Tibial nerve (tissue), 4 donors: ENCODE results near the gene NEK3. TPM values are rescaled to one million over a fixed set of nuclear protein-coding genes. Genes with fewer than 3 reads are reported as not detected.

Experiments used
- DNase-seq, 2 donors: peaks; one replicate each; pipeline ENCODE4 v3.0.0-alpha.2; 2019; ENCODE audit warnings: low spot score in 2 of 2
- H3K27ac ChIP-seq, 4 donors: fragments of 200-600 bp; sonication (generic) in 3 of 4; one replicate each; pipeline ENCODE4 v1.5.1; 2017 to 2019; ENCODE audit warnings: mild to moderate bottlenecking in 1 of 4
- H3K27me3 ChIP-seq, 2 donors: fragments of 200-600 bp; sonication (generic) in 1 of 2; one replicate each; pipeline versions ENCODE4 v1.5.1 to v1.6.0; 2017 to 2019
- H3K36me3 ChIP-seq, 3 donors: fragments of 200-600 bp; sonication (generic); one replicate each; pipeline ENCODE4 v1.5.1; 2018 to 2019
- H3K4me1 ChIP-seq, 4 donors: fragments of 200-600 bp; sonication (generic) in 3 of 4; one replicate each; pipeline ENCODE4 v1.5.1; 2017 to 2019
- H3K4me3 ChIP-seq, 4 donors: fragments of 200-600 bp; sonication (generic) in 3 of 4; one replicate each; pipeline ENCODE4 v1.5.1; 2017 to 2019; ENCODE audit warnings: mild to moderate bottlenecking in 1 of 4, moderate library complexity in 1 of 4
- H3K9me3 ChIP-seq, 4 donors: fragments of 200-600 bp; sonication (generic) in 3 of 4; one replicate each; pipeline ENCODE4 v1.5.1; 2017 to 2019
- CTCF ChIP-seq, 5 experiments: fragments of 200-600 bp in 3 of 5; fragments of 450-650 bp in 2 of 5; sonication (generic) in 3 of 5; IDR thresholded peaks; one replicate each; pipeline ENCODE4 v1.5.1; 2016 to 2019; ENCODE audit warnings: antibody characterized with exemption in 5 of 5, mild to moderate bottlenecking in 3 of 5, moderate library complexity in 2 of 5
- EP300 ChIP-seq, 2 donors: sonication (generic); formaldehyde crosslinking; IDR thresholded peaks; one replicate each; pipeline ENCODE4 v1.6.1; 2017; ENCODE audit warnings: antibody characterized with exemption in 2 of 2, mild to moderate bottlenecking in 1 of 2
- POLR2A ChIP-seq, 2 donors: fragments of 450-650 bp; IDR thresholded peaks; one replicate each; pipeline ENCODE4 v1.6.1; 2017; ENCODE audit warnings: antibody characterized with exemption in 2 of 2, mild to moderate bottlenecking in 2 of 2, moderate library complexity in 2 of 2
- WGBS, 2 donors: methylation state at CpG; one replicate each; pipeline ENCODE4 v1.1.5; 2018; 5-methylcytosine and 5-hydroxymethylcytosine counted together
- total RNA-seq, 4 donors: library from RNA; depleted of rRNA; stranded (reverse); fragments of >200 nt; gene quantifications; one replicate each; pipeline ENCODE4 v1.1.0, GENCODE V29; 2016

NEK3 gene
- total RNA-seq, 4 donors from 2014 or later: 22.0 to 49.8 (median 36.7) TPM

- no peak for DNase-seq
- Histone ChIP-seq H3K27ac (no peak overlapping the region), H3K9me3 (no peaks in the 10 kb centered on the region), H3K36me3 (no peaks in the 10 kb centered on the region), H3K4me3 (no peak overlapping the region), H3K4me1 (no peaks in the 10 kb centered on the region), H3K27me3 (no peaks in the 10 kb centered on the region)
- WGBS, 2 donors: 83 to 86% methylated on average over 2 of the region's 2 CpGs
- no peak for TF ChIP-seq POLR2A (IDR thresholded peaks at IDR 0.05)
- no peak for TF ChIP-seq CTCF (IDR thresholded peaks at IDR 0.05)
- no peak for TF ChIP-seq EP300 (IDR thresholded peaks at IDR 0.05)
Measured at GRCh38 chr13:52118095-52118494, 41.3 kb downstream of the NEK3 start.

- no peak for DNase-seq
- H3K4me1 ChIP-seq: no peaks in the 10 kb centered on the region
- 30 to 52% methylated on average over 1 of the region's 1 CpG for WGBS, 2 donors
- H3K4me3 ChIP-seq: no peak overlapping the region
- no peaks in the 10 kb centered on the region for H3K9me3 ChIP-seq
- no peak overlapping the region for H3K27ac ChIP-seq
- no peak for TF ChIP-seq CTCF (IDR thresholded peaks at IDR 0.05)
- TF ChIP-seq POLR2A (IDR thresholded peaks at IDR 0.05): no peak
- TF ChIP-seq EP300 (IDR thresholded peaks at IDR 0.05): no peak
- H3K27me3 ChIP-seq: no peaks in the 10 kb centered on the region
- H3K36me3 ChIP-seq: no peaks in the 10 kb centered on the region
Measured at GRCh38 chr13:52112591-52112990, 46.8 kb downstream of the NEK3 start.

GRCh38 chr13:52109116-52109670 lies 50.2 kb downstream of the NEK3 start:
- no peak for DNase-seq
- WGBS, 2 donors: 87 to 93% methylated on average over 1 of the region's 1 CpG
- Histone ChIP-seq H3K27ac (no peak overlapping the region), H3K4me3 (no peak overlapping the region), H3K9me3 (no peaks in the 10 kb centered on the region), H3K27me3 (no peaks in the 10 kb centered on the region), H3K4me1 (no peaks in the 10 kb centered on the region), H3K36me3 (no peaks in the 10 kb centered on the region)
- no peak for TF ChIP-seq POLR2A (IDR thresholded peaks at IDR 0.05)
- TF ChIP-seq CTCF (IDR thresholded peaks at IDR 0.05): no peak
- TF ChIP-seq EP300 (IDR thresholded peaks at IDR 0.05): no peak

GRCh38 chr13:52105841-52106240 lies 53.6 kb downstream of the NEK3 start:
- Histone ChIP-seq H3K9me3 (no peaks in the 10 kb centered on the region), H3K27me3 (no peaks in the 10 kb centered on the region), H3K36me3 (no peaks in the 10 kb centered on the region), H3K4me3 (no peak overlapping the region), H3K27ac (no peak overlapping the region), H3K4me1 (no peaks in the 10 kb centered on the region)
- WGBS, 2 donors: 44 to 82% methylated on average over 1 of the region's 1 CpG
- no peak for TF ChIP-seq EP300 (IDR thresholded peaks at IDR 0.05)
- TF ChIP-seq CTCF (IDR thresholded peaks at IDR 0.05): no peak
- no peak for DNase-seq

GRCh38 chr13:52104624-52105023 lies 54.8 kb downstream of the NEK3 start:
- H3K36me3 ChIP-seq: no peaks in the 10 kb centered on the region
- no peak for DNase-seq
- H3K4me3 ChIP-seq: no peak overlapping the region
- no peaks in the 10 kb centered on the region for H3K9me3 ChIP-seq
- H3K27me3 ChIP-seq: no peaks in the 10 kb centered on the region
- TF ChIP-seq EP300 (IDR thresholded peaks at IDR 0.05): no peak
- no peak for TF ChIP-seq CTCF (IDR thresholded peaks at IDR 0.05)
- TF ChIP-seq POLR2A (IDR thresholded peaks at IDR 0.05): no peak
- H3K4me1 ChIP-seq: no peaks in the 10 kb centered on the region
- WGBS, 2 donors: 91 to 98% methylated on average over 1 of the region's 1 CpG
- no peak overlapping the region for H3K27ac ChIP-seq
